IPS-18a (cell line): ENCODE data around the gene DLG2.
"Not testable (repeated sequence)": the region's sequence is repeated elsewhere in the genome, so short reads cannot be mapped to it uniquely, and the experiment has no call there.

Source experiments
- H3K27ac ChIP-seq: one replicate; pipeline ENCODE4 v1.5.1; 2013; ENCODE audit warnings: low read length
- H3K27me3 ChIP-seq: one replicate; pipeline ENCODE4 v1.6.1; 2013; ENCODE audit warnings: mild to moderate bottlenecking, low read length; ENCODE audit not compliant: control insufficient read depth, insufficient read depth
- H3K36me3 ChIP-seq: one replicate; pipeline ENCODE4 v1.6.1; 2013; ENCODE audit warnings: low read depth, low read length; ENCODE audit not compliant: control insufficient read depth
- H3K4me1 ChIP-seq: one replicate; pipeline ENCODE4 v1.6.1; 2013; ENCODE audit warnings: low read depth, low read length; ENCODE audit not compliant: control insufficient read depth
- H3K4me3 ChIP-seq: one replicate; pipeline ENCODE4 v1.5.1; 2013; ENCODE audit warnings: low read length
- H3K9ac ChIP-seq: one replicate; pipeline ENCODE4 v1.6.1; 2013; ENCODE audit warnings: mild to moderate bottlenecking, low read length, moderate library complexity
- H3K9me3 ChIP-seq: one replicate; pipeline ENCODE4 v1.6.1; 2013; ENCODE audit warnings: low read depth, low read length; ENCODE audit not compliant: control insufficient read depth

DLG2 gene

DNA sequence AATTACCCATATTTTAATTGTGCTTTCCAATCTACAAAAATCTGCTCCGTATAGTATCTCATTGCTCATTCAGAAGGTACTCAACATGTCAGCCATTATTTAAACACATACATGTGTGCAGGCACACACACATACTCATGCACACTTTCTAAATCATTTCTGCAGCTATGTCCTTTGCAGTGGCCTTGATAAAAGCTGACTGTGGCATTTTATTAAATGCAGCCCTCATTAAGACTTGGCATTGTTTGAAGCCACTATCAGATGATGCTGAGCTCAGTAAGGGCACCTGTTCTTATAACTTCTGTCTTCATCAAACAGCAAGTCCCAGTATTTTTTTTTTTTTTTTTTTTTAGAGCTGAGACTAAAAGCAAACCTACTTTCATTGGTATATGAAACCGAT, 1269.1 kb downstream of the DLG2 start:
- Histone ChIP-seq H3K4me3 (no peak overlapping the region), H3K36me3 (no peaks in the 10 kb centered on the region), H3K27ac (no peak overlapping the region), H3K9ac (no peak overlapping the region), H3K9me3 (no peaks in the 10 kb centered on the region), H3K27me3 (no peaks in the 10 kb centered on the region), H3K4me1 (peaks cover 5% of the 10 kb centered on the region)

DNA sequence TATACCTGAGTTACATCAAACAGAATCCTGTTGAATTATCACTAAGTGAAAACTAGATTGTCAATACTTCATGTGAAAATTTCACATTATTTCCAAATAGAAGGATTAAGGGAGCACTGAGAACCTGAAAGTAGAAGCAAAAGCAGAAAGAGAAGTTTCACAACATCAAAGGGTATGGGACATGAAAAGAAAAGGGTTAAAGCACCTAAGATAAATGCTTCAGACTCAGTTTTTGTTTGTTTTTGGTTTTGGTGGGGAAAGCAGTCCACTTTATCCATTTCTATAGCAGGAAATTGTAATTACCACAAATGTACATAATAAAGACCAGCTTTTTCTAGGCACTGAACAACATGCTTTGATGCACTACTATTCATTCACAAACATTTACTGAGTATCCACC, 1271.2 kb downstream of the DLG2 start:
- no peaks in the 10 kb centered on the region for H3K36me3 ChIP-seq
- peaks cover 5% of the 10 kb centered on the region for H3K4me1 ChIP-seq
- no peak overlapping the region for H3K27ac ChIP-seq
- no peaks in the 10 kb centered on the region for H3K9me3 ChIP-seq
- no peak overlapping the region for H3K4me3 ChIP-seq
- no peak overlapping the region for H3K9ac ChIP-seq
- H3K27me3 ChIP-seq = no peaks in the 10 kb centered on the region

DNA sequence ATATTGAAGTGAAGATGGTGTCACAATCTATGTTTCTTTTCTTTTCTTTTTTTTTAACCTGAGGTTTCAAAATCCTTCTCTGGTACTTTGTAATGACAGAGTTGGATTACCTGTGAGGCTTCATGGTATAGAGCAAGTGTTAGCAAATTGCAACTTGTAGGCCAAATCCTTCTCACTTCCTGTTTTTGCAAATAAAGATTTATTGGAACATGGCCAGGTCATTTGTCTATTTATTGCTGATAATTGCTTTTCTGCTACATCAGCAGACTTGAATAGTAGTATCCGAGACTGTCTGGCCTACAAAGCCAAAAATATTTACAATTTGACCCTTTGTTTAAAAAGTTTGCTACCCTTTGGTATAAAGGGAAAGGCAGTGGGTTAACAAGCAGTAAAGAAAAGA, 1281.5 kb downstream of the DLG2 start:
- H3K9ac ChIP-seq = no peak overlapping the region
- no peak overlapping the region for H3K4me3 ChIP-seq
- H3K27me3 ChIP-seq = no peaks in the 10 kb centered on the region
- no peaks in the 10 kb centered on the region for H3K36me3 ChIP-seq
- H3K27ac ChIP-seq = no peak overlapping the region
- no peaks in the 10 kb centered on the region for H3K9me3 ChIP-seq
- H3K4me1 ChIP-seq = no peaks in the 10 kb centered on the region

DNA sequence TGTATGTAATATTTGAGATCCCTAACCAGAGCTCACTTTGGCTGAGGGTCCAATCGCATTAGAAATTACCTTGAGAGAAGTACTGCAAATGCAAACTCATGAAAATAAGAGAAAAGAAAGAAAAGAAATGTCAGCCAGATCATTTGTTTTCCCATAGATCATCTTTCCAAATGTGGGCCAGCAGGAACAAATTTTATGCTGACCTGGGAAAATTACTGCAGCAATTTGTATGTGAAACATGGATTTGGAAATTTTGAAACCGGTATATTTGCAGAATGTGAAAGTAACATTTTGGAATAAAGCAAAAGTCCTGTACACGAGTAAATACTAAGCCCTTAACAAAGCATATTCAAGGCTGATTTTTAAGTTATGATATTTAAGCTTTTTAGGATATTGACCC, 1282.1 kb downstream of the DLG2 start:
- Histone ChIP-seq H3K4me3 (no peak overlapping the region), H3K27me3 (no peaks in the 10 kb centered on the region), H3K9me3 (no peaks in the 10 kb centered on the region), H3K4me1 (no peaks in the 10 kb centered on the region), H3K27ac (no peak overlapping the region), H3K9ac (no peak overlapping the region), H3K36me3 (no peaks in the 10 kb centered on the region)

DNA sequence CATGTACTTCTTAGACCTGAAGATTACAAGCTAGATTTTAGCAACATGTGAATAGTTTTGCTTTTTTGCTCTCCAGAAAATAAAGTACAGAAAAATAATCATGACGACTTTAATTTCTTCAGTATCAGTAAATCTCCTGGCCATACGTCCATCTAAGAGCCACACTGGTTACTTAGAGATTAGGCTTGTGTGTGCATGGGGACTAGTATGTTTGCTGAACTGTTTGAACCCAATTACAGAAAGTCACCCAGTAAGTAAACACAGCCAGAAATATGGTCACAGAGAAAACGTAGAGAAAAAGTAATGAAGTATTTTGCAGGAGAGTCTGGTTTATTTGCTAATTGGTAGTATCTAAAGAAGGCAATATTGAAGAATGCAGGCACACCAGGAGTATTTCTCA, 1287.3 kb downstream of the DLG2 start:
- Histone ChIP-seq H3K9ac (no peak overlapping the region), H3K4me1 (no peaks in the 10 kb centered on the region), H3K27ac (no peak overlapping the region), H3K36me3 (no peaks in the 10 kb centered on the region), H3K9me3 (no peaks in the 10 kb centered on the region), H3K27me3 (no peaks in the 10 kb centered on the region), H3K4me3 (no peak overlapping the region)

DNA sequence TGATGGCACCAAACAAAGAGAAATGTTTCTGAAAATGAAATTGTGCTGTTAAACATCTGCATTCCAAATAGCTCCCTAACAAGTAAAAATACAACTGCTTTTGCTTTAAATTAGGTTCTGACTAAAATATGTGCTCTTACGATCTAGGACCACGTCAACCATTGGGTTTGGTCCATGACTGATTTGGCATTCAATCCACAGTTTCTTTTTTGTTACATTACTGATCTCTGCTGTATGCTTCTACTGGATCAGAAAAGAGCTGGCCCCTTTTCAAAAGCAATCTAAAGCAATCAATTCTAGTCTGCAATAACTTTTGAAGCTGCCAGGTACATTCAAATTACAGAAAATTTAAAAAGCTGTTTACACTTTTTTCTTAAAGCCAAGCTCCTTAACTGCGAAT, 1293.9 kb downstream of the DLG2 start:
- Histone ChIP-seq H3K27me3 (no peaks in the 10 kb centered on the region), H3K36me3 (no peaks in the 10 kb centered on the region), H3K9me3 (no peaks in the 10 kb centered on the region), H3K4me1 (no peaks in the 10 kb centered on the region), H3K27ac (no peak overlapping the region), H3K9ac (no peak overlapping the region), H3K4me3 (no peak overlapping the region)

DNA sequence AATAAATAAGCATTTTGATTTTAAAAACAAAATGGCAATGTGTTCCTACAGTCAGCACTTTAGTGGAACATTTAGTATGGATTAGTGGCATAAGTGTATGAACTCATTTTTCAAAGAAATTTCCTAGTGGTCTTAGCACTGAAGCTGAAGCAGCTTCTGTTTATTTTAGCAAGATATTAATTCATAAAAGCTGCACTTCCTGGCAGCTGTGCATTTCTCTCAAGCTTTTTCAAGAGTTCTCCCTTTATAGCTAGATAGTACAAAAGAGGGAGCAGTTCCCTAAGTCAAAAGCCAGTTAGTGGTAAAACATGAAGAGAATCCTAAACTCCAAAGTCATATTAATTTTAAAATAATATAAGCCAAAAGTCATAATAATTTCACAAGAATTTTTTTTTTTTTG, 1304.9 kb downstream of the DLG2 start:
- Histone ChIP-seq H3K4me3 (no peak overlapping the region), H3K27me3 (no peaks in the 10 kb centered on the region), H3K36me3 (no peaks in the 10 kb centered on the region), H3K4me1 (no peaks in the 10 kb centered on the region), H3K27ac (no peak overlapping the region), H3K9ac (no peak overlapping the region), H3K9me3 (no peaks in the 10 kb centered on the region)

DNA sequence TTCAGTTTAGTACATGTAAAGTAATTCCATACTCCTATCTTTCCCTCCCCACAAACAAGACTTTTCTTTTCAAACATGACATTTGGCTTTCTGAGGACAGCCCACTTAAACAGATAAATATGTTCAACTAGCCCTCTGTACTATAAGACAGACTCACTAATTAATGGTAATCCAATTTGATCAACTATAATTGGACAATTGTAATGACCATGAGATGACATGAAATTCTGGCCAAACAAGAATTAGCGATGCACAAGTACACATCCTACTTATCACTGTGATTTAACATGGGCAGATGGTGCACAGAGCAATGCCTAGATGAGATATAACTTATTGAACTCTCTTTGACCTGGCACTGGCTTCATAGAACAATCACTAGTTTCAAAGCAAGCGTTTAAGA, 1307.3 kb downstream of the DLG2 start:
- H3K27ac ChIP-seq = no peak overlapping the region
- H3K36me3 ChIP-seq = no peaks in the 10 kb centered on the region
- no peaks in the 10 kb centered on the region for H3K9me3 ChIP-seq
- no peaks in the 10 kb centered on the region for H3K4me1 ChIP-seq
- no peak overlapping the region for H3K4me3 ChIP-seq
- no peaks in the 10 kb centered on the region for H3K27me3 ChIP-seq
- no peak overlapping the region for H3K9ac ChIP-seq

DNA sequence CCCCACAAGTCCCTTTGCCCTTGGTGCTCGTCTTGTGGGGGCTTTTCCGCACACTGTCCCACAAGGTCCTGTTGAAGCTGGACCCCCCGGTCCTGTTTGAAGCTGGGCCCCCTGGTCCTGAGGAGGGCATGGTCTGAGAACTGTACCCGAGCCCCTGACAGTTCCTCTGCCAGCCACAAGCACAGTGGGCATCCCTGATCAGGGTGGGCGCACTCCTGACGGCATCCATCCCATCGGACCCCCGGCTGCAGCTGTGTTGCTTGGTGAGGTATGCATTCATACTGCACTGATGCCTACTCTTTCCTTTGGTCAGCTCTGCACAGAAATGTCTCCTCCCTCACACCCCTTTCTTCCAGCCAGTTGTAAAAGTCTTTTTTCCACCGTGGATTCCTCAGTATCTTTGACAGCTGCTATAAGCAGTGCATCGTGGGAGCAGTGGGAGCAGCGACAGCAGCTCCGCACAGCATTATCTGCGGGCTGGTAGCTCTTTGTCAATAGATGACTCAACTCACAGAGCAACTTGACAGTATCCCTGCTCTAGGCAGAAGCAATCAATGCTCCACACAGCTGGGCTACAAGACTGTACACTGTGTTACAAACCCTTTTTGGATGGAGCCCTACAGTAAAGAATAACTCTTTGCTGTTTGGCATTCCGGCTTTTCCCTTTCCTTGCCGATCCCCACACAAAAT, 1310.1 kb downstream of the DLG2 start:
- no peaks in the 10 kb centered on the region for H3K4me1 ChIP-seq
- no peak overlapping the region for H3K4me3 ChIP-seq
- H3K27ac ChIP-seq = no peak overlapping the region
- H3K9me3 ChIP-seq = no peaks in the 10 kb centered on the region
- no peak overlapping the region for H3K9ac ChIP-seq
- no peaks in the 10 kb centered on the region for H3K27me3 ChIP-seq
- no peaks in the 10 kb centered on the region for H3K36me3 ChIP-seq

DNA sequence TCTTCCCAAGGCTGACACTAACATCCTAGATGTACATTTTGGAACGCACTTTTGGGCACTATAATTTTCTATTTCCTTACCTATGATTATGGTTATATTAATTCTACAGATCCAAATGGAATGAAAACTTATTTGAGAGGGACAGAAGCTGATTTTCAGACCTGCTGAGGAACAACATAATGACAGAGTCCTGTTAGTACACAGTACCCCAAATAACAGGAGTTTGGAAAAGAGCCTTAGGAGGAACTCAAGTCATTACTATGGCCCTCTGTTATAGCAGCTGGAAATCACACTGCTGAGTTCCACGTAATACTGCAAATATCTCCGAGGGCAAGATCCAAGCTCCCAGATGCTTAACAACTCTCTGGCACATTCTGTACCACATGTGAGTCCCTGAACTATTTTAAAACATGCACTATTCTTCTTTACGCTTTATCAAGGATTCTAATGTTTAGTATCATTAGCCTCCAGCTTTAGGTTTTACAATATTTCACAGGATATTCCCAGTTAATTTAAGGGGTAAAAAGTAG, 1313.2 kb downstream of the DLG2 start:
- H3K27me3 ChIP-seq = no peaks in the 10 kb centered on the region
- H3K36me3 ChIP-seq = no peaks in the 10 kb centered on the region
- H3K4me1 ChIP-seq = peaks cover 12% of the 10 kb centered on the region
- no peak overlapping the region for H3K4me3 ChIP-seq
- H3K9ac ChIP-seq = no peak overlapping the region
- no peak overlapping the region for H3K27ac ChIP-seq
- no peaks in the 10 kb centered on the region for H3K9me3 ChIP-seq

DNA sequence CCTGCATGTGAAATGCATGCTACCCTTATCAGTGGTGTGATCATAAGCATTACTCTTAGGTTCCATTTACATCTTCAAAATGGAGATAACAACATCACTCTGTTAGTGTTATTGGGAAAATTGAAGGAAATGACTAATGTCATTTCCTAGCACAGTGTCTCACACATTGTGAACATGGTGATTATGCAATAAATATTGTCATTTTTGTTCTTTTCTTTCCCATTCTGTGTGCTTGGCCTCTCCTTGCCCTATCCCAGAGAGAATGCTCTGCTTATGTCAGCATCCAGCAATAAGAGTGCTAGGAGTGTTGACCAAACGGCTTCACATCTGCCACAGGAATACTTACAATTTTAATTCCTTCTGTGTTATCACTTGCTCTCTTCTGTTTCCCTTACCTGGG, 1316.9 kb downstream of the DLG2 start:
- H3K9me3 ChIP-seq = no peaks in the 10 kb centered on the region
- no peaks in the 10 kb centered on the region for H3K27me3 ChIP-seq
- no peak overlapping the region for H3K27ac ChIP-seq
- peaks cover 12% of the 10 kb centered on the region for H3K4me1 ChIP-seq
- no peak overlapping the region for H3K9ac ChIP-seq
- H3K4me3 ChIP-seq = no peak overlapping the region
- H3K36me3 ChIP-seq = no peaks in the 10 kb centered on the region

DNA sequence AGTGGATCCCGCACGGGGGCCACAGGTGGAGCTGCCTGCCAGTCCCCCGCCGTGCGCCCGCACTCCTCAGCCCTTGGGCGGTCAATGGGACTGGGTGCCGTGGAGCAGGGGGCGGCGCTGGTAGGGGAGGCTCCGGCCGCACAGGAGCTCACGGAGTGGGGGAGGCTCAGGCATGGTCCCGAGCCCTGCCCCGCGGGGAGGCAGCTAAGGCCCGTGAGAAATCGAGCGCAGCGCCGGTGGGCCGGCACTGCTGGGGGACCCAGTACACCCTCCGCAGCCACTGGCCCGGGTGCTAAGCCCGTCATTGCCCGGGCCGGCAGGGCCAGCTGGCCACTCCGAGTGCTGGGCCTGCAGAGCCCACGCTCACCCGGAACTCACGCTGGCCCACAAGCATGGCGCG, 1318.7 kb downstream of the DLG2 start:
- not testable (repeated sequence) for H3K4me3 ChIP-seq, H3K27ac ChIP-seq, H3K27me3 ChIP-seq, H3K9ac ChIP-seq, H3K9me3 ChIP-seq, H3K36me3 ChIP-seq
- H3K4me1 ChIP-seq = peaks cover 12% of the 10 kb centered on the region
